ENCODE data around the gene GPR3.
"Not testable (repeated sequence)": the region's sequence is repeated elsewhere in the genome, so short reads cannot be mapped to it uniquely, and the experiment has no call there.

GPR3 gene

DNA sequence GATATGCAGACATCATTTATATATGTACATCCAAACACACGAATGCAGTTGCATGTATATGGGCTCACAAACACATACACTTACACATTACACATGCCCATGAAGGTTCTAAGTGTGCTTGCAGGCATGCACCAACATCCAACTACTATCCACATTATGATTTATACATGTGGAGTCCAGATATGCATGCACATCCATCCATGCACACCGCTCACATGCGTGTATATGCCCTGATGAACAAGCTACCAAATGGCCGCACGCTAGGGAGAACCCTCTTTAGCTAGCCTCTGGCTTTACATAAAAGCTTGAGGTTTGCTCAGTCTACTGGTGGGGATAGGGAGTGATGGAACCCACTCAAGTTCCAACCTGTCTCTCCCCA lies 8.5 kb downstream of the GPR3 start:
- DNase-seq = no peak

DNA sequence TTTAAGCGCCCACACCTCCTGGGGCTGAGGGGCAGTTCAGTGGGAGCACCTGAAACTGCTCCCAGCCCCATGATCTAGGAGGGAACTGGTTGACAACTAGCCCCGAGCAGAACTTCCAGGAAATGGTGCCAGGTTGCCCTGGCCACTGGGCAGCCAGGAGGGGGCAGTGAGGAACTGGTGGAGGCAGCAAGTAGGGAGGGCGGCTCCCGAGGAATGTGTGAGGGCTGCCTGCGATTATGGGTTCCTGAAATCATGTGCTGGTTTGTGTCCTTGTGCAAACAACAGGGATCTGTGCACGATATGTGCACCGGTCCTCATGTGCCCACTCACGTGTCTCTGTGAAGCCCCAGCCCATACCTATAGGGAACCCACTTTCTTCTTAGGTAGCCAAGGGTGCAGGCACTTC lies 9.9 kb downstream of the GPR3 start:
- DNase-seq = no peak

DNA sequence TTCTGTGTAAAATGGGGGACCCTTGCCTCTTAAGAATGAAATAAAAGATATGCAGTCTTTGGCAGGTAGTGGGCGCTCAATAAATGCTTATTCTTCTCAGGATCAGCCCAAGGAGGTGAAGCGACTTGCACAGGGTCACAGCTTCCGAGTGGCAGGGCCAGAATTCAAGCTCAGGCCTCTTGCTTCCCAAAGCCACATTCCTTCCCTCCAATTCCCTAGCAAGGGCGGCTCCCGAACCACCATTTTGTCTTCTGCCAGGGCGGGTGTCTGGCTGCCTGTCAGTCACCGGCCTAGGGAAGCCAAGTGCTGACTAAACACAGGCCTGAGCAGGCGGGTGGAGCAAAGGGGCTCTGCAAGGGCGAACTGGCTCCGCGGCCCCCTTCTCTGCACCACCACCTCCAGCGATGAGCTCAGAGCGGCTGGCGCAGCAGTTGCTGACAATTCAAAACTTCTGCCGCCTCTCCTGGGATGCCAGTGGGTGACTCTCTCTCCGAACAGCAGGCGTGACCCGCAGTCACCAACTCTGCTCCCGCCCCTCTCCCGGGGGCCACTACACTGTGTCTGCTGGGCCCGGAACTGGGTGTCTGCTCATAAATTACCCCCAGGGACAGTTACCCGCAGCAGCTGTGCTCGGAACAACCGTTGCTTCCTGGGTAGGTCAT lies 10.8 kb downstream of the GPR3 start:
- no peak for DNase-seq

DNA sequence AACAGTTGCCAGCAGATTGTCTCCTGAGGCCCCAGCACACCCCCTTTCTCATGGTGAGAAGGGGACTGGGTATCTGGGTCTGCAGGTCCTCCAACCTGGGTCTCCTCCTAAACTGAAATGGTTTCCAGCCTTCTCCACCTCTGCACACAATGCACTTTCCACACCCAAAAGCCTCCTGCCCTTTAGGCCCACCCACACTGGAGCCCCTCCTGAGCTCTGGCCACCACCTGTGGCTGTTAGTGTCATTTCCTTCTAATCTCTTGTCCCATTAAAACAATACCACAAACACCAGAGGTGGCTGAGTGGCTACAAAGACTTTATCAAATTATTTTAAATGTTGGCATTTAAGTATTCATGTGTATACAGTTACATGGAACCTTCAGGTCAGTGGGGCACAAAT lies 11.5 kb downstream of the GPR3 start:
- no peak for DNase-seq

DNA sequence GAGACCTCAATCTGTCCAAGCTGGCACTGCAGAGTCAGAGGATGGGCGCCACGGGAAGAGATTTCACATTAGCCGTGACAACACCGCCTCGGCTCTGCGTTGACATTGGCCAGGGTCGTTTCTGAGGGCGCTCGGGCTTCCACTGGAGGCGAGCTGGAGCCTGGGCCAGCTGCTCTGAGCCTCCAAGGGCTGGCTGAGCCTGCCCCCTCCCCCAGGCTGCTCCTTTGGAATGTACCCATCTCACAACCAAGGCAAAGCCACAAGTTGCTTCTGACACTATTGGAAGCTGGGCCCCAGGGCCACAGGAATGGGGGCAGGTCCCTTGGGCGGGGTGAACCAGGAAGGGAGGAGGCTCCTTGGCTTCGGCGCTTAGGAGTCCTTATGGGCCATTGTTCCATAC lies 12.7 kb downstream of the GPR3 start:
- no peak for DNase-seq

DNA sequence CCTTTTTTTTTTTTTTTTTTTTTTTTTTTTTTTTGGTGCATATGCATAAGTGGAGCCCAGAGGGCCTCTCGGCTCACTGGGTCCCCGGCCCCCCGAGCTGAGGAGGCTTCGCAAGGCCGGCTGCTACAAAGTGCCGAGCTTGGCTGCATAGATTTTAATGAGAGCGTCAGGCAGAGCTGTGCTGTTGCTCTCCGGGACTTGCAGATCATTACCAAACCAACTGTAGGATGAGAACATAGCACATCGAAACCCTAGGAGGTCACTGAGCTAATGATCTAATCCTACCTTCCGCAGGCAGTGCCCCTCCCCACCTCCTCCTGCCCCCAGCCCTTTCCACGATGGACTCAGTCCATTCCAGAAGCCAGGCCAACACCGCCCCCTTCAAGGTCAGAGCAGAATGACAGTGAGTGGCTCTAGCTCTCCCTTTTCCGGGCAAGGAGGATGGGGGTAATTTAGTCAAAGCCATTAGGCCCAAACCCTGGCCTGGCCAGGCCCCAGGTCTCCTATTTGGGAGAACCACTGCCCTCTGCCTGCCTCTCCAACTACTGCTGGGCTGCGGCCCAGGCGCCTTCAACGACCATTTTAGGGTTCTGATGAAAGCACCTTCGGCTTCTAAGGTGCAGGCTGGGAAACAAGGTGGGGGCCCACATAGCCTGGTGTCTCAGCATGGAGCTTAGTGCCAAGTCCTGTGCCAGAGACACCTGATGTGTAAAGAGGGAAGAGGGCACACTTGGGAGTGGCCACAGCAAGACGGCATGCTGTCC lies 13.4 kb downstream of the GPR3 start:
- DNase-seq = not testable (repeated sequence)

DNA sequence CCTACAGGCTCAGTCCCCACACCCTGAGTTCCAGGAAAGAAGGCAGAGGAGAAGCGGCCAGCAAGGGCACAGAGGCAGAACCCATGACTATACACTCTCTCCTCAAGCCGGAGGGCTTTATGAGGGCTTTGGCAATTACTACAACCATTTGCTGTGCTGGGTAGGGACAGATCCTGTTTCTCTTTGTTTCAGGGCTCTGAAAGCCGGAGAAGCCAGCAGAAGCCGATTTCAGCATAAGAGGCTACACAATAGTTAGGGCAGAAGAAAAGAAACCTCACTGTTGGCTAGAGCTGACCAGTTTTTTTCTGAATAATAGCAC lies 13.9 kb downstream of the GPR3 start:
- no peak for DNase-seq

DNA sequence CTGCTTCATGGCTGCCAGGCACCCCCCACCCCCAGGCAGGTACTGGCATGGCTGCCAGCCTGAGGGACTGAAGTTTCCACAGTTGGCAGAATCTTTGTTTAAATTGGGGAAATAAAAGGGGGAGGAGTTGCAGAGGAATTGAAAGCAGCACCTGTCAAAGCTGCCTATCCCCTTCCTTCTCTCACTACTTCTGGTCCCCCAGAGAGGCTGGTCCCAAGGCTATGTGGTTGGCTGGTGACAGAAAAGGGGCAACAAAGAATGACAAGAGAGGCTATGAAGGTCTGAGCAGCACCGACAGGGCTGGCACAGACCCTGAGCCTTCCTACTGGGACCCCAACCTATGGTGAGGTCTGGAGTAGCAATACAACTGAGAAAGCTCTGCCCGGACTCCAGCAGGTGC lies 14.4 kb downstream of the GPR3 start:
- DNase-seq = not testable (repeated sequence)

DNA sequence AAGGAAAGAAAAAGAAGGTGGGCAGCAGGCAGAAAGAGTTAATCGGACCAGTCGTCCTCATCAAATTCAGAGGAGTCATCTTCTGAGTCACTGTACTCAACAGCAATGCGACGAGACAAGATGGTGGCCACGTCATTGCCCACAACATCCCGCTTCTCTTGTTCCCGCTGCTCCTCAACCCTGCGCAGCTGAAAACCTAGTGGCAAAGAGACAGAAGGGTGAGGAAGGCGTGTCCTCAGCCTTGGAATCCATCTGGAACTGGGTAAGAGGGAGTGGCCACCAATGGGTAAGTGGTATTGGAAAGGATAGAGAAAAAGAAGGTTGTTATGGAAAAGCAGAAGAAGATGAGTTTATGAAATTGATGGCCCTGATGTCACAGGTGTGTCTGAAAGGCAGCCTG lies 15.7 kb downstream of the GPR3 start:
- no peak for DNase-seq

DNA sequence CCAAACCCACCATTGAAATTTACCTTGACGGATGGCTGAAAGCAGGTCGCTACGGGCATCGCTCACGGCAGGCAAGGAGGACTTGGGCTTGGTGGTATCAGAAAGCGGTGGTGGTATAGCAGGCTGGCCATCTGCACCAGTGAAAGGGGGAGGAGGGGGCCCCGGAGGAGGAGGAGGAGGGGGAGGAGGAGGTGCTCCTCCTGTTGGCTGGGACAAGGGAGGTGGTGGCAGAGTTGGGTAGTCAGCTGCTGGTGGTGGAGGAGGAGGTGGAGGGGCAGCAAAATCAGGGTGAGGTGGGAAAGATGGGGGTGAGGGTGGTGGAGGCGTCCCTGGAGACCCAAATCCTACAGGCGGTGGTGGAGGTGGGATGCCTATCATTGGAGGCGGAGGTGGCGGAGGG lies 17.2 kb downstream of the GPR3 start:
- no peak for DNase-seq

DNA sequence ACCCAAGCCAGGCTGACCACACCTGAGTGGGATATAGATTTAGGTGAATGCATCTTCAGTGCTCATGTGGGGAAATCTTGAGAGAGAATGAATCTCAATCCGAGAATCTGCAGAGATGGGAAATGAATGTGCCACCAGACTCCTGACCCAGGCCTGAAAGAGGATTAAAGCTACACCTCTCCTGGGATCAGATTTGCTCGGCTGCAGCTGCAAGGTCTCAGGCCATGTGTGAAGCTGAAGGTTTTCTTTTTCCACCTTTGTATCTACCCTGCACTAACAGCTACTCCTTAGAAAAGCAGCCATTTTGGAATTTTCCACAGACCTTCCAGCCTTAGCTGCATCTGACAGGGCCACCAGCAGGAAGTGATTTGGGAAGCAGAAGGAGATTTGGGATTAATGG lies 18.3 kb downstream of the GPR3 start:
- no peak for DNase-seq

DNA sequence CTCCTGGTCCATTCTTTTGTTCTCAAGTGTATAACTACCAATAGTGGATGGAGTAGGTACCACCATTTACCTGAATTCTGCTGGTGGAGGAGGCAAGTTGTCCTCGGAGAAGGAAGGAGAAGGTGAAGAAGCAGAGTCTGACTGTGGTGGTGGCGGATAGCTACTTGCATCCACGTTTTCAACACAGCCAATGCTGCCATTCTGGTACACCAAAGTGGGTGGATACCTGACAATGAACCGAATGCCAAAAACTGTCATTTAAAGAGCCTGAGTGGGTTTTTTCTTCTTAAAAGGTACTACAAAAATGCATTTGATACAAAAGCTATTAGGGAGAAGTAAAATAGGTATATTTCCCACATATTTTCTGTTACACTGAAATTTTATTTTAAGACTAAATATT lies 20.1 kb downstream of the GPR3 start:
- no peak for DNase-seq

DNA sequence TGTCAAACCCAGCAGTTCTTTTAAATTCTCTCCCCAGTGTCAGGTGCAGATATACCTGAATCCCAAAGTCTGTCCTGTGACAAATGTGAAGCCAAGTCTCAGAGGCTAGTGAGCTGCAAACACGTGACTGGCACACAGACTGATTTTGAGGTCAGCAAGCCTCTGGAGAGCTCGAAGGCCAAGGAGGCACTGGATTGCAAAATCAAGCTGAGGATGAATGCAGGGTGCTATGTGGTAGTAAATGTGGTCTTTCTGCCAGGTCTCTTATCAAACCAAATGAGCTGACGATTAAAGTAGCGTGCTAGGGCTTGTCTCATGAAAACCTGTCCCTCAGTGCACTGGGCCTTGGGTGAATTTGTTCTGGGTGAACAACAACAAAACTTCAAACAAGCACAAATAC lies 20.6 kb downstream of the GPR3 start:
- DNase-seq = no peak

DNA sequence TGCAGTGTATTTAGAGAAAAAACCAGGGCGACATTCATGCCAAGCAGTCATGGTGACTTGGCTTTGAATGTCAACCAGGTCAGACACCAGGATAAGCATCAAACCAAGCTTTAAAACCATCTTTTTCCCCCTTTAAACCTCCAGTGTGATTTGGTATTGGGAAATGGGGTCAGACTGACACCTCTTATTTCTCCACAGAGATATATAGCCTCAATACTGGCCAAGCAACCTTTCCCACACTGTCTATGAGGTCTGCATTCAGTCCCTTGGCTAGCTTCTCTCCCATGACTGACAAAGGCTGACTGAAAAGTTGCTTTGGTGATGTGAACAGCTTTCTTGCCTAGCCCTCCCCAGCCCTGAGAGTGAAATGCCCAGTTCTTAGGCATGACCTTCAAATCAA lies 21.7 kb downstream of the GPR3 start:
- DNase-seq = no peak

DNA sequence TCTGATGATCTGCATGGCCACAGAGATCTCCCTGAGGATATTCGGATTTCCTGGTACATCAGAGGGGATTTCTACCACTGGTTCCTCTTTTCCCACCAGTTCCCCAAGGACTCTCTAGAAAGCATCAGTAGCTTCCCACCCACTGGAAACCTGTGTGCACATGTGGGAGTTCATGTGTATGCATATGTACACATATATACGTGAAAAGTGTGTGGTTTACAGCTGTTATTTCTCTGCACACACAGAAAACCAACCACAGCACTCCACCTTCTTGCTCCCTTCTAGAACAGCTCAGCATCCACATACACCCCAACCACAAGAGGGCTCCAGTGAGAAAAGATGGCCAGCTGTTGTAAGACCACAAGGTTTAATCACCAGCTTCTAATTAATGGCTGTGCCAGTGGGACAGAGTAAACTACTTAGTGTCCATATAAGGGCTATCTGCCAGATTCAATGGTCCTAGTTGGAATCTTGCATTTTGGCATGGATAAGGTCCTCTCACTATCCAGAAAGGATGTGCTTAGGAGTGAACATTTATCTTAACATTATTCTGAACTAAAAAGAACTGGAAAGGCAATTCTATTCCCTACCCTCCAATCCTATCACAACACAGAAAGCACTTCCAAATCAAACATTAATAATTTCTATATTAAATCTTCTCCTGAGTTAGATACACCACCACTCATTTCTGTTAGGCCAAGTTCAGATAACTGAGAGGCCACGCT lies 24.1 kb downstream of the GPR3 start:
- peak; percentile 62 for DNase-seq

DNA sequence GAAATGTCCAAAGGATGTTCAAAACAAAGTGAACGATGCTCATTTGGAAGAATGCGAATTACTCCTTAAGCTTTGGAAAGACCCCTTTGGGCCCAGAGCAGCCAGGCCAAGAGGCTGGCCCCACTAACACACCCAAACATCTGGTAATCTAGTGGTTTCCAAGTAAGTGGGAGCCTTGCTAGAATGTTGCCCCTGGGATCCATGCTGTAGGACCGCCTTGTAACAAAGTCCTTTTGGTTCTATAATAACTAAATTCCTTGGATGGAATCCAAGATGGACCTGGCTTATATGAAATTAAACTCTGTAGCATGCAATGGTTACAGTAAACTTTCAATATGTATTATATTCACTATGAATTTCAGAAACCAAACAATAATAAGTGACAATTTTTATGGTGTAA lies 25.3 kb downstream of the GPR3 start:
- no peak for DNase-seq

DNA sequence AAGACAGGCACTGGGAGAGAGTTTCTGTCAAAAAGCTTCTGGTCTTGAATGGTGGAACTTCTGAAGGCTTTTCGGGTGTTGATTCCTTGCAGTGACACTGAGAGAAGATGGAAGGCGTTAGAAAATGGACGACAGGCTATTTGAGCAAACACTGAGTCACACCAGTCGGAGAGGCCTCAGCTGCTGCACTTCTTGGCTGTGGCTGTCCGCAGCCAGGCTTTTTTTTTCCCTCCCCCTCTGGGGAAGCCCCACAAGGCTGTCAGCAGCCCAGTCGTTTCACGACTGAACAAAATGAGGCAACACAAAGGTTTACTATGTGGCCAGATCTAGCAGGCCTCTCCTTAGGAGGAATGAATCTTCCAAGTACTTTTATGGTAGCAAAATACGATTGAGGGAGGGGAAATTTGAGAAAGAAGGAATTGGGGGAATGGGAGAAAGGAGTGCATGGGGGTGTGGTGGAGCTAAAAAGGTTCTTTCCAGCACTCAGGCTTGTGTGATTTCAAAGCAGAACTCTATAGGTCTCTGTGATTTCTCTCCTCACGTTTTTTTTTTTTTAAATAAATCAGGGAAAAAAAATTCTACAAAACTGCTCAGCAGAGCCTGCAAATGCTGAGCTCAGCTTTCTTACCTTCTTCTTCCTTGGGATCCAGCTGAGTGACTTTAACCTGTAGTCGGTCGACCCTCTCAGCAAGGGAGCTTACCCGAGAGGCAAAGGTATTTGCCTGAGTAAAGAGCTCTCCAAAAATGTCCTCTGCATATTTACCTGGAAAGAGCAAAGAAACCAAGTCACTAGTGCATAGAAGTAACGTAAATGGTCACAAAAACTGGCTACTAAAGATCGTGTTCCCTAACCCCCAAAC lies 26.1 kb downstream of the GPR3 start:
- no peak for DNase-seq

DNA sequence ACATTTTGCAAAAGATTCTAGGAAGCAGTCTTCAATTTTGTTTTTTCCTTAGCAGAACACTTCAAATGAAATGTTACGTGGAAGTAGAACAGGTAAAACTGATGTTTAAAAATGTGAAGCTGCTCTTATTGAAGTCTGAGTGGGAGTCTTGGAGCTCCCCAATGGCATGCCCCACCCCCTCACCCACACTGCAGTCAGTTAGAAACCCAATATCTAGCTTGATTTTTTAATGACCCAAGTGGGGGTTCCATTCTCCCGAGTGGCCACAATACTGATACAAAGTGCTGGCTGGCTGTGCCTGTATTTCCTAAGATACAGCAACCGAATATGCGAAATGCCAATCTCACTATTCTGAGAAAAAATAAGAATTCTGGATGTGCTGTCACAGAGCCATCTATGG lies 31.3 kb downstream of the GPR3 start:
- no peak for DNase-seq

DNA sequence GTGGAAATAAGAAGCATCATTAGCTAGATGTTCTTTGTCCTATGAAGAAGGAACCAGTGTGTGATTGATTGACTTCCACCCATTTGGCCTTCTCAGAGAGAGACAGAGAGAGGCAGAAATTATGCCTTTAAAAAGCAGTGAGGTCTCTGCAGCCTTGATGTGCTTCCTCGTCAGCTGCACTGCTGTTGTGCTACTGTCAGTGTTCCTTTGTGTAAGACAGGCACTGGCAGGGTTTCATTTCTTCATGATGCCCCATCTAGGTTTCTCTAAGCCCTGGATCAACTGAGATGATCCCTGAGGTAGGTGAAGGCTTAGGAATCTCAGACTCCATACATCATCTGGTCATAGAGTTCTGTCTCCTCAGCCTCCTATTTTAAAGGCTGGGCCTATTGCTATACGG lies 34.9 kb downstream of the GPR3 start:
- no peak for DNase-seq

DNA sequence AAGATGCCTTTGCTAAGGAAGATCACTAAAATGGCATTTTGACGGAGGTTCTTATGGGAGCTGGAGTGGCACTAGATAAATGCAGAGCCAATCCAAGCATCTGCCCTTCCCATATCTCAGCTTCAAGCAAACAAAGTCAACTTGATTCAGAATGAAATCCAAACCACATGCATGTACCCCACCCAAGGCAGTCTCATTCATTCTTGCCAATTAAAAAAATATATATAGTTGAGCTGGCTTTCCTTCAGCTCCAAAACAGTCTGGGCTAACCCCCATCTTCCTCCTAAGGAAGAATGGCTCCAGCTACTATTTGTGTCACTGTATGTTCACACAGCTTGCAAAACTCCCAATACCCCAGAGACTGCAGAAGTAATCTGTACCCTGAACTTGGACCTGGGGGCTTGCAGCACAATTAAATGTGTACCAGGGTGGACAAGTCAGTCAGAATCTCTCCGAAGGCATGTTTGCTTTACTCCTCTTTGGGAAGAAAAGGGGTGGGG lies 35.4 kb downstream of the GPR3 start:
- DNase-seq = no peak

DNA sequence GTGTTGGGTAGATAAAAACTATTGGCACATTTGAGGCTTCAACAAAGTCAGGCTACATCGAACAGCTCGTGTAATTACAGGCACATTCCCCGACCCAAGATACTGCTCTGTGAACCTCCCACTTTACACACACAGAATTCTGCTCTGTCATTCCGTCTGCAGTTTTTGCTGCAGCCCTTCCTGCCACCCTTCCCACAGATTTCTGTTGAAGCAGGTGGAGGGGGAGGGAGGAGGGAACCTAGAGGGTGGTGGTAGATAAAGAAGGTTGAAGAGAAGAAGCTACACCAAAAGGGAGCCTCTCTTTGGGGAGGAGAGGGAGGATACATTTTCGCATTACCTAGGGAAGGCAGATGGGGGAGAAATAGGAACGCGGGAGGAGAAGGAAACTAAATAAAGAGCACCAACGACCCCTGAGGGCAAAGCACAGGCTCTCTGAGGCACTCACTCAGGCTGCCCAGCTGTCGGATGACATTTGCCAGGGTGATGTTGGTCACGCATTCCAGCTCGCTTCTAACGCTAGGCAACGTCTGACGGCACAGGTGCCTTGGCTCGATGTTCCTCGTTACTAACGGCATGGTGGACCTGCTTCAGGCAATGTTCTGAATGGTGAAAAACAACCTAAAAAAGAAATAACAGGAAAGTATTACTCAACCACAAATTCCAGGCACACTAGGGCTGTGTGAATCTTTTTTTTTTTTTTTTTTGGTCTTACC lies 36.0 kb downstream of the GPR3 start:
- DNase-seq = no peak

DNA sequence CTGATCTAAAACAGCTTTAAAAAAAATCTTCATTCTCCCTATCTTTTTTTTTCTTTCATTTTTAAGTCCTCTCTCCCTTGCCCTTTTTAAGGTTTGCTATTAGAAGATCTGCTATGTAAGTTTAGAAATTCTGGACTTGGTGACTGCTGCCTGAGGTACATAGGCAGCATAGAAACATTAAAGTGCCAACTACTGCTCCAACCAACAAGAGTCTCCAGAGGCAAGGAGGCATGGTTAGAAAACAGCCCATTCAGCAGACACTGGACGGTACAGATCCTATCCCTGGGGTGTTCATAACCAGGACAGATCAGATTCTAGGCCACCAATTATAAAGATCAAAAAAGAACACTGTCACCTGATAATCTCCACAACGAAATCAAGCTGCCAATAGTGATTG lies 36.6 kb downstream of the GPR3 start:
- DNase-seq = no peak
